Dendritic cell treated with granulocyte-macrophage colony-stimulating factor and Interleukin-4, amounts not matched to agents 40 ng/mL and 50 ng/mL, for 4 days (primary cell): Measurements from ENCODE around the gene CLIP4.

Source experiments
- H3K27ac Mint-ChIP-seq: one replicate; pipeline ENCODE4 v1.8.0; 2022; ENCODE audit warnings: mild to moderate bottlenecking, mixed read lengths
- H3K27me3 Mint-ChIP-seq: one replicate; pipeline ENCODE4 v1.8.0; 2022; ENCODE audit warnings: mild to moderate bottlenecking, mixed read lengths
- H3K36me3 Mint-ChIP-seq: one replicate; pipeline ENCODE4 v1.8.0; 2022; ENCODE audit warnings: low read depth, mixed read lengths
- H3K4me1 Mint-ChIP-seq: one replicate; pipeline ENCODE4 v1.8.0; 2022; ENCODE audit warnings: low read depth, mixed read lengths
- H3K4me3 Mint-ChIP-seq: one replicate; pipeline ENCODE4 v1.8.0; 2022; ENCODE audit warnings: mild to moderate bottlenecking, moderate library complexity, mixed read lengths
- H3K9me3 Mint-ChIP-seq: one replicate; pipeline ENCODE4 v1.8.0; 2022; ENCODE audit warnings: mixed read lengths
- intact Hi-C: fragments of 100-400 bp; cut with micrococcal nuclease; formaldehyde crosslinking; loops from one replicate; pipeline ENCODE4 v1.15.0; 2022

Gene CLIP4

DNA sequence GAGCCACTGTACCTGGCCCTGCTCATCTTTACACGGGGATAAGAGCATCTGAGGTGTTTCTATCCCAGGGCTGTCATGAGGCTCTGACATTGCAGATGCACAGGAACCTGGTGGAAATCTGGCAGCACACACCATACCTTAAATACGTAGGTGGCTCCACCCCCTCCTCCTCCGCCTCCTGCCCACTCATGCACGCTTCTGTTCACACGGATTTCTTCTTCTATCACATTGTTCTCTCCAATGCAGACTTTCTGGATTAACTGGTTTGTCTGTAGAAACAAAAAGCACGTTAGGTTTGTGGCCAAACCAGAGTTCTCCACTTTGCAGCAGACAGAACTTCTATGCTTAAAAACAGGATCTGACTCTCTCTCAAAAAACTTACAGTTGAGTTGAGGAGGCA lies 118.2 kb downstream of the CLIP4 start:
- Mint-ChIP-seq H3K4me1 (no peaks in the 10 kb centered on the region), H3K9me3 (no peaks in the 10 kb centered on the region), H3K27ac (no peak overlapping the region), H3K4me3 (no peak overlapping the region), H3K36me3 (no peaks in the 10 kb centered on the region), H3K27me3 (peaks cover 13% of the 10 kb centered on the region)
- intact Hi-C loops = no loop called here

DNA sequence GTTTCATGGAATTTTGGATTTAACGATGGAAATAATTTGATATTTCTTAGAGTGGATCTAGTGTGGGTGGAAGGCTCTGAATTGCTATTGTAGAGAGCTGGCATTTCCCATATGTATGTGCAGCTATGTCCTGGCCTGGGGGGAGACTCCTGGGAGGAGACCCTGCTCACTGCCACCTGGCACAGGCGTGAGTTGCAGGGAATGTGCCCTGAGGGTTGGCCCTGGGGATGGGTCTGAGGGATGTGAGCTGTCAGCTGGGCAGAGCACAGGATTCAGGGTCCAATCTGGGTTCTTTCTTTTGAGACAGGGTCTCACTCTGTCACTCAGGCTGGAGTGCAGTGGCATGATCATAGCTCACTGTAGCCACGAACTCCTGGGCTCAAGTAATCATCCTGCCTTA lies 120.2 kb downstream of the CLIP4 start:
- H3K27me3 Mint-ChIP-seq = peaks cover 11% of the 10 kb centered on the region
- H3K9me3 Mint-ChIP-seq = no peaks in the 10 kb centered on the region
- intact Hi-C loops = no loop called here
- H3K36me3 Mint-ChIP-seq = no peaks in the 10 kb centered on the region
- no peak overlapping the region for H3K4me3 Mint-ChIP-seq
- peaks cover 5% of the 10 kb centered on the region for H3K4me1 Mint-ChIP-seq
- no peak overlapping the region for H3K27ac Mint-ChIP-seq

DNA sequence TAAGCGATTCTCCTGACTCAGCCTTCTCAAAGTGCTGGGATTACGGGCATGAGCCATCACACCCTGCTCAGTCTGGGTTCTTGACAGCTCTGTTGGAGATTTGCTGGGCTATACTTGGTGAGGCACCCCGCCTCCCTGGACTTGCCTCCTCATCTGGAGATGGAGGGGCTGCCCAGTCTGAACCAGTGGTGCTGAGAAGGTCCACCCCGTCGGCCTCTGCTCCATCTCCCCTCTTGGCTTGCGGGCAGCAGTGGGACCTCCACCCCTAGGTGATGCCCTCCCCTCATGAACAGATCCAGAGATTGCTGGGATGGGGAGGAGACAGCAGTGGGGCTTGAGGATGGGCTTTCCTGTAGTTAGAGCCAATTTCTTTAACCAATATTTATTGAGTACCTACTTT lies 120.9 kb downstream of the CLIP4 start:
- Mint-ChIP-seq H3K4me3 (no peak overlapping the region), H3K4me1 (peaks cover 5% of the 10 kb centered on the region), H3K27ac (no peak overlapping the region), H3K9me3 (no peaks in the 10 kb centered on the region), H3K36me3 (no peaks in the 10 kb centered on the region), H3K27me3 (peaks cover 9% of the 10 kb centered on the region)
- intact Hi-C loops = no loop called here

DNA sequence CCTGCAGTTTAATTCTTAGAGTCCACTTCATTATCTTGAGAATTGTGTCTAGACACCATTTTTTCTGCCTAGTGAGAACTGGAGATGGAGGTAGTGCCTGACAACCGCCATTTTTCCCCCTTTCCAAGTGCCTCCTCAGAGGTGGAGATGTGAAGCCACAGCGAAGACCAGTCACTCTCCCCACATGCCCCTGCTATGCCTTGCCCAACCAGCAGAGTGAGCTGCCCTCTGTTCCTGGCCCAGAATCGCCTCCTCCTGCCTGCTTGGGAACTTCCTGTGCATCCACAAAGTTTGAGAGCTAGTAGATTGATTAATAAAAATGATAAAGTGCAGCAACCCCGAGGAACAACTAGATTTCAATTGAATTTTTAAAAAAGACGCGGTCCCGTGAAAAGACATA lies 123.3 kb downstream of the CLIP4 start:
- intact Hi-C loops = no loop called here
- Mint-ChIP-seq H3K4me3 (no peak overlapping the region), H3K36me3 (no peaks in the 10 kb centered on the region)

More for the DNA sequence above, 123.3 kb downstream of the CLIP4 start:
- Mint-ChIP-seq H3K9me3 (no peaks in the 10 kb centered on the region), H3K27me3 (peaks cover 7% of the 10 kb centered on the region), H3K27ac (no peak overlapping the region), H3K4me1 (peaks cover 5% of the 10 kb centered on the region)
